PC-3 (cell line): ENCODE data around the gene ARL8A.

Experiments
- EZH2 ChIP-seq: fragments of 300-600 bp; sonication (generic); IDR thresholded peaks from one replicate; pipeline ENCODE4 v1.6.1; 2017; ENCODE audit warnings: antibody characterized with exemption, mild to moderate bottlenecking, low read length; ENCODE audit not compliant: unreplicated experiment
- TF ChIP-seq, protein P1 (sequence below): fragments of 300-600 bp; sonication (generic); conservative IDR thresholded peaks from 2 replicates; pipeline ENCODE4 v1.5.1; 2017; ENCODE audit warnings: antibody characterized with exemption, low read depth, mild to moderate bottlenecking, low read length

DNA sequence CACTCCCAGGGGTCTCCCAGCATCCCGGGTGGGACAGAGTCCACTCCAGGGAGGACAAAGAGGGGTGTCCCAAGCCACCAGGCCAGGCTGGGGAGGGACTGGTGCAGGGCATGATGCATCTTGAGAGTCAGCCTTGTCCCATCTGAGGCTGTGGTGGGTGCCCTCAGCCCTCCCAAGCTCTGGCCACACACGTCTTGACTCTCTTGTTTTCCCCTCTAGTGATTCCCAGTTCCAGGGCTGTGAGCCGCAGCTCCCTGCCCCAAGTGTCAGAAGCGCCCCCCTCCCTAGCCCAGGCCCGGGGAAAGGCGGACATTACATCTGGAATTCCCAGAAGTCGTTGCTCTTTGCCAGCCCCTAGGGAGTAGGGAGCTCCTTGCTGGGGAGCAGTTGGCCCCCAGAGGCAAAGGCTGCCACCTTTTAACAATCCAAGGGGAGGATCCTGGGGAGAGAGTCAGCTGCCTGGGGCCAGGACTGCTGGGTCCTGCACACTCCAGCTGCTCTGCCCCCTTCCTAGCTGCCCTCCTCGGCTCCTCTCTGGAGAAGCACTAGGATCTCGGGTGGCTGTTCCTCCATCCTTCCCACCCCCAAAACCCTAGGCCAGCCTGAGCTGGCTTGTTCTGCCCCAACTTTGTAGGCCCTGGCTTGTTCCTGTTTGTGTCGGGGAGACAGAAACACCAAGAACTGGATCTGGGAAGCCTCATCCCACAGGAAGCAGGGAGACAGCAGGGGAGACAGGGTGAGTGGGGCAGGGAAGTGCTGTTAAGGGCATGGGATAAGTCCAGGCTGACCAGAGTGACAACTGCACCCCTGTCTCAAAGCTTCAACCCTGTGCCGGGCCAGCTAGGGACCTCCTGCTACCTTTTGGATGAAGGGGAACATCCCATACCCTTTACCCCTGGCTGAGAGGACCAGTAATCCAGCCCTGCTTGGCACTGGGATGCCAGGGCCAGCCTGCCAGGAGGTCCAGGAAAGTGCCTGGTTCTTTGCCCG is 19.0 kb upstream of the ARL8A start:
- no peak for TF ChIP-seq EZH2
- TF ChIP-seq, protein P1, sequence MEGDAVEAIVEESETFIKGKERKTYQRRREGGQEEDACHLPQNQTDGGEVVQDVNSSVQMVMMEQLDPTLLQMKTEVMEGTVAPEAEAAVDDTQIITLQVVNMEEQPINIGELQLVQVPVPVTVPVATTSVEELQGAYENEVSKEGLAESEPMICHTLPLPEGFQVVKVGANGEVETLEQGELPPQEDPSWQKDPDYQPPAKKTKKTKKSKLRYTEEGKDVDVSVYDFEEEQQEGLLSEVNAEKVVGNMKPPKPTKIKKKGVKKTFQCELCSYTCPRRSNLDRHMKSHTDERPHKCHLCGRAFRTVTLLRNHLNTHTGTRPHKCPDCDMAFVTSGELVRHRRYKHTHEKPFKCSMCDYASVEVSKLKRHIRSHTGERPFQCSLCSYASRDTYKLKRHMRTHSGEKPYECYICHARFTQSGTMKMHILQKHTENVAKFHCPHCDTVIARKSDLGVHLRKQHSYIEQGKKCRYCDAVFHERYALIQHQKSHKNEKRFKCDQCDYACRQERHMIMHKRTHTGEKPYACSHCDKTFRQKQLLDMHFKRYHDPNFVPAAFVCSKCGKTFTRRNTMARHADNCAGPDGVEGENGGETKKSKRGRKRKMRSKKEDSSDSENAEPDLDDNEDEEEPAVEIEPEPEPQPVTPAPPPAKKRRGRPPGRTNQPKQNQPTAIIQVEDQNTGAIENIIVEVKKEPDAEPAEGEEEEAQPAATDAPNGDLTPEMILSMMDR = no peak
